ENCODE data around the gene PRR7.

PRR7 gene

GRCh38 chr5:177438468-177438867 lies 8.1 kb upstream of the PRR7 start:
- DNase-seq = no peak

GRCh38 chr5:177439518-177440053 lies 7.0 kb upstream of the PRR7 start:
- DNase-seq = no peak

- DNase-seq = no peak
These were observed 6.2 kb upstream of the PRR7 start for GRCh38 chr5:177440211-177440989.

- no peak for DNase-seq
These were observed 5.4 kb upstream of the PRR7 start for GRCh38 chr5:177440990-177441780.

- DNase-seq = no peak
These were observed 4.4 kb upstream of the PRR7 start for GRCh38 chr5:177442066-177442826.

GRCh38 chr5:177443144-177443983 lies 3.2 kb upstream of the PRR7 start:
- no peak for DNase-seq

GRCh38 chr5:177444106-177445051 lies 2.2 kb upstream of the PRR7 start:
- DNase-seq = no peak

GRCh38 chr5:177445052-177445916 lies 1.3 kb upstream of the PRR7 start:
- DNase-seq = no peak

GRCh38 chr5:177445917-177446199 lies 756 bp upstream of the PRR7 start:
- no peak for DNase-seq

GRCh38 chr5:177447066-177447610 lies 524 bp downstream of the PRR7 start:
- peak; percentile 25 for DNase-seq

GRCh38 chr5:177447611-177448243 lies 1.1 kb downstream of the PRR7 start:
- no peak for DNase-seq

GRCh38 chr5:177448244-177448950 lies 1.8 kb downstream of the PRR7 start:
- DNase-seq = no peak

- no peak for DNase-seq
These were observed 2.8 kb downstream of the PRR7 start for GRCh38 chr5:177449140-177450061.

- no peak for DNase-seq
These were observed 4.2 kb downstream of the PRR7 start for GRCh38 chr5:177450667-177451424.

- no peak for DNase-seq
These were observed 6.3 kb downstream of the PRR7 start for GRCh38 chr5:177452688-177453638.
